CD14-positive monocyte (primary cell): ENCODE data around the gene THSD4. TPM values are rescaled to one million over a fixed set of nuclear protein-coding genes. Genes with fewer than 3 reads are reported as not detected.

ENCODE experiments used
- DNase-seq, 3 donors: peaks; one replicate each; pipeline ENCODE4 v3.0.0-alpha.2; 2011 to 2022
- H2AFZ ChIP-seq: 2 replicates; pipeline ENCODE4 v1.6.0; 2012; ENCODE audit warnings: mild to moderate bottlenecking, low read depth, low read length, inconsistent platforms; ENCODE audit not compliant: insufficient read depth, poor library complexity, severe bottlenecking
- H3K27ac ChIP-seq, 2 donors: 1 replicate in 1 of 2; 2 replicates in 1 of 2; pipeline ENCODE4 v1.5.1; 2012 to 2013; ENCODE audit warnings: low read length in 2 of 2, control low read depth in 1 of 2, inconsistent platforms in 1 of 2, low read depth in 1 of 2, mild to moderate bottlenecking in 1 of 2
- H3K27me3 ChIP-seq, 2 donors: one replicate each; pipeline versions ENCODE4 v1.6.0 to v1.6.1; 2011 to 2013; ENCODE audit warnings: low read length in 2 of 2; ENCODE audit not compliant: control insufficient read depth in 2 of 2, insufficient read depth in 2 of 2
- H3K36me3 ChIP-seq, 2 donors: replicated peaks in 1 of 2; 1 replicate in 1 of 2; 2 replicates in 1 of 2; pipeline versions ENCODE4 v1.5.1 to v1.6.1; 2012 to 2013; ENCODE audit warnings: low read length in 2 of 2, control low read depth in 1 of 2, inconsistent platforms in 1 of 2, mild to moderate bottlenecking in 1 of 2; ENCODE audit not compliant: insufficient read depth in 2 of 2, control insufficient read depth in 1 of 2
- H3K4me1 ChIP-seq, 2 donors: 1 replicate in 1 of 2; 2 replicates in 1 of 2; pipeline versions ENCODE4 v1.5.1 to v1.6.1; 2012 to 2013; ENCODE audit warnings: low read length in 2 of 2, control low read depth in 1 of 2, inconsistent platforms in 1 of 2, mild to moderate bottlenecking in 1 of 2, moderate library complexity in 1 of 2; ENCODE audit not compliant: insufficient read depth in 2 of 2, control insufficient read depth in 1 of 2
- H3K4me2 ChIP-seq: replicated peaks from 2 replicates; pipeline ENCODE3; 2012; ENCODE audit warnings: low read length, moderate library complexity, mild to moderate bottlenecking; ENCODE audit not compliant: poor library complexity, severe bottlenecking; ENCODE audit errors: extremely low read depth
- H3K4me3 ChIP-seq, 3 experiments: fragments of 200-600 bp in 1 of 3; sonication (generic) in 1 of 3; replicated peaks in 1 of 3; 1 replicate in 2 of 3; 2 replicates in 1 of 3; pipeline ENCODE4 v1.5.1; 2011 to 2013; ENCODE audit warnings: low read length in 3 of 3, mild to moderate bottlenecking in 3 of 3, control low read depth in 2 of 3, low read depth in 2 of 3, inconsistent platforms in 1 of 3, moderate library complexity in 1 of 3
- H3K79me2 ChIP-seq: 2 replicates; pipeline ENCODE4 v1.6.0; 2012; ENCODE audit warnings: mild to moderate bottlenecking, control low read depth, inconsistent platforms, low read length, moderate library complexity; ENCODE audit not compliant: insufficient read depth
- H3K9ac ChIP-seq: 2 replicates; pipeline ENCODE4 v1.6.0; 2017; ENCODE audit warnings: low read length, mild to moderate bottlenecking; ENCODE audit not compliant: insufficient read depth, poor library complexity, severe bottlenecking
- H3K9me3 ChIP-seq, 2 donors: replicated peaks in 1 of 2; 1 replicate in 1 of 2; 2 replicates in 1 of 2; pipeline versions ENCODE4 v1.5.1 to v1.6.1; 2012 to 2013; ENCODE audit warnings: low read length in 2 of 2, control low read depth in 1 of 2; ENCODE audit not compliant: control insufficient read depth in 1 of 2, insufficient read depth in 1 of 2
- H4K20me1 ChIP-seq: 2 replicates; pipeline ENCODE4 v1.6.0; 2012; ENCODE audit warnings: mild to moderate bottlenecking, low read length, control low read depth, moderate library complexity; ENCODE audit not compliant: insufficient read depth
- H3K27ac Mint-ChIP-seq, 7 donors: one replicate each; pipeline ENCODE4 v1.8.0; 2020; ENCODE audit warnings: mild to moderate bottlenecking in 7 of 7, mixed read lengths in 7 of 7, moderate library complexity in 6 of 7, inconsistent platforms in 2 of 7
- H3K27me3 Mint-ChIP-seq, 3 donors: one replicate each; pipeline ENCODE4 v1.8.0; 2021 to 2022; ENCODE audit warnings: low read depth in 3 of 3, mild to moderate bottlenecking in 3 of 3, mixed read lengths in 3 of 3, moderate library complexity in 3 of 3, inconsistent platforms in 1 of 3
- H3K36me3 Mint-ChIP-seq, 2 donors: one replicate each; pipeline ENCODE4 v1.8.0; 2020; ENCODE audit warnings: mixed read lengths in 2 of 2, inconsistent platforms in 1 of 2, mild to moderate bottlenecking in 1 of 2
- H3K4me1 Mint-ChIP-seq: one replicate; pipeline ENCODE4 v1.8.0; 2020; ENCODE audit warnings: mild to moderate bottlenecking, mixed read lengths
- H3K4me3 Mint-ChIP-seq, 2 donors: one replicate each; pipeline ENCODE4 v1.8.0; 2020; ENCODE audit warnings: mild to moderate bottlenecking in 2 of 2, mixed read lengths in 2 of 2, moderate library complexity in 1 of 2
- H3K9me3 Mint-ChIP-seq, 7 donors: one replicate each; pipeline ENCODE4 v1.8.0; 2020 to 2022; ENCODE audit warnings: mixed read lengths in 7 of 7, mild to moderate bottlenecking in 6 of 7, moderate library complexity in 6 of 7, inconsistent platforms in 2 of 7
- CTCF ChIP-seq: fragments of 200-600 bp; IDR thresholded peaks from one replicate; pipeline ENCODE4 v1.8.0; 2022; ENCODE audit warnings: antibody characterized with exemption, mild to moderate bottlenecking
- whole genome bisulfite sequencing: methylation state at CpG from one replicate; pipeline ENCODE4 v1.1.5; 2013; ENCODE audit warnings: missing lambda C conversion rate; ENCODE audit not compliant: insufficient coverage; 5-methylcytosine and 5-hydroxymethylcytosine counted together
- intact Hi-C, 2 donors: fragments of 100-400 bp; cut with micrococcal nuclease; formaldehyde crosslinking; loops; one replicate each; pipeline versions ENCODE4 v1.15.0 to v1.15.1; 2023
- polyA plus RNA-seq, 3 donors: library from polyadenylated mRNA; depleted of rRNA in 1 of 3; unstranded in 2 of 3; stranded (reverse) in 1 of 3; fragments of 300-500 nt in 2 of 3; fragments of >200 nt in 1 of 3; fragmentation: Illumina TruSeq in 2 of 3; gene quantifications; 1 replicate in 2 of 3; 2 replicates in 1 of 3; pipeline ENCODE4 v1.2.3, GENCODE V29; 2012 to 2021

THSD4 gene
- polyA plus RNA-seq, 3 donors = not detected

- H3K9me3 ChIP-seq = peaks cover 8 to 13% of the 10 kb centered on the region in 2 donors
- TF ChIP-seq CTCF = no peak
- Mint-ChIP-seq H3K4me1 (no peaks in the 10 kb centered on the region), H3K4me3 (no peak overlapping the region), H3K27ac (no peak overlapping the region), H3K36me3 (no peaks in the 10 kb centered on the region), H3K27me3 (peaks cover 0 to 2% (median 1%) of the 10 kb centered on the region in 3 donors), H3K9me3 (peaks cover 3 to 23% (median 13%) of the 10 kb centered on the region in 7 donors)
- no peak overlapping the region for H3K9ac ChIP-seq
- H3K4me1 ChIP-seq = no peaks in the 10 kb centered on the region
- H4K20me1 ChIP-seq = no peaks in the 10 kb centered on the region
- intact Hi-C loops = no loop called here
- no peak for DNase-seq
- H3K79me2 ChIP-seq = no peaks in the 10 kb centered on the region
- H3K4me2 ChIP-seq = no peak overlapping the region
- no peak overlapping the region for H2AFZ ChIP-seq
- WGBS = 83% methylated on average over 1 of the region's 3 CpGs
- H3K27ac ChIP-seq = no peak overlapping the region
- no peak overlapping the region for H3K4me3 ChIP-seq
- no peaks in the 10 kb centered on the region for H3K36me3 ChIP-seq
- no peaks in the 10 kb centered on the region for H3K27me3 ChIP-seq
Observed at GRCh38 chr15:71815301-71815700, 700.0 kb downstream of the THSD4 start.

- no peak for DNase-seq
- Mint-ChIP-seq H3K4me3 (no peak overlapping the region), H3K4me1 (no peaks in the 10 kb centered on the region), H3K36me3 (peaks cover 2 to 4% of the 10 kb centered on the region in 2 donors), H3K27ac (no peak overlapping the region), H3K9me3 (peaks cover 15 to 39% (median 29%) of the 10 kb centered on the region in 7 donors), H3K27me3 (peaks cover 0 to 1% (median 0%) of the 10 kb centered on the region in 3 donors)
- H3K9ac ChIP-seq = no peak overlapping the region
- H2AFZ ChIP-seq = no peak overlapping the region
- no peak overlapping the region for H3K4me2 ChIP-seq
- TF ChIP-seq CTCF = no peak
- 97% methylated on average over 8 of the region's 13 CpGs for WGBS
- no peaks in the 10 kb centered on the region for H3K79me2 ChIP-seq
- no peak overlapping the region for H3K4me3 ChIP-seq
- H3K27ac ChIP-seq = no peak overlapping the region
- H3K27me3 ChIP-seq = no peaks in the 10 kb centered on the region
- peaks cover 16 to 33% of the 10 kb centered on the region in 2 donors for H3K9me3 ChIP-seq
- peaks cover 0 to 8% of the 10 kb centered on the region in 2 donors for H3K36me3 ChIP-seq
- intact Hi-C loops = no loop called here
- H4K20me1 ChIP-seq = no peaks in the 10 kb centered on the region
- H3K4me1 ChIP-seq = no peaks in the 10 kb centered on the region
Observed at GRCh38 chr15:71817351-71817750, 702.1 kb downstream of the THSD4 start.
